Cardiac fibroblast (primary cell): ENCODE results near the gene RPS19.

Source experiments
- DNase-seq, 2 donors: peaks; one replicate each; pipeline versions ENCODE4 v3.0.0 to v3.0.0-alpha.2; 2010; ENCODE audit warnings: low read depth in 2 of 2
- H3K4me3 ChIP-seq, 2 donors: replicated peaks in 1 of 2; 1 replicate in 1 of 2; 2 replicates in 1 of 2; pipeline ENCODE4 v1.5.1; 2011; ENCODE audit warnings: low read depth in 2 of 2, low read length in 2 of 2, mild to moderate bottlenecking in 2 of 2, moderate library complexity in 1 of 2
- CTCF ChIP-seq: IDR thresholded peaks from one replicate; pipeline ENCODE4 v1.5.1; 2011; ENCODE audit warnings: low read depth, mild to moderate bottlenecking, low read length, inconsistent platforms

The RPS19 gene

GRCh38 chr19:41859618-41860418 lies at the start of gene RPS19:
RPS19 (plus strand) TSS chr19:41860255; CDS start chr19:41860775, 520 bp downstream.
- peak; percentile 99 for DNase-seq
- TF ChIP-seq CTCF, result peak; percentile 62
- H3K4me3 ChIP-seq, result peak within 1 kb of the TSS; percentile 68 to 95

- no peak overlapping the region for H3K4me3 ChIP-seq
- no peak for TF ChIP-seq CTCF
- DNase-seq, result no peak
Observed at GRCh38 chr19:41810301-41810700, 49.8 kb upstream of the RPS19 start.

- no peak for TF ChIP-seq CTCF
- no peak overlapping the region for H3K4me3 ChIP-seq
- no peak for DNase-seq
Observed at GRCh38 chr19:41811036-41811435, 49.0 kb upstream of the RPS19 start.

GRCh38 chr19:41811981-41812380 lies 48.1 kb upstream of the RPS19 start:
- no peak overlapping the region for H3K4me3 ChIP-seq
- TF ChIP-seq CTCF, result no peak
- no peak for DNase-seq

- no peak for DNase-seq
- no peak overlapping the region for H3K4me3 ChIP-seq
- no peak for TF ChIP-seq CTCF
Observed at GRCh38 chr19:41813911-41814310, 46.1 kb upstream of the RPS19 start.

GRCh38 chr19:41815301-41815700 lies 44.8 kb upstream of the RPS19 start:
- H3K4me3 ChIP-seq, result no peak overlapping the region
- no peak for TF ChIP-seq CTCF
- DNase-seq, result no peak
